ENCODE data around the gene ADAM30.

Gene ADAM30

GRCh38 chr1:119896303-119896702 is at the start of gene ADAM30:
TSS of gene ADAM30 (minus strand) at chr1:119896515. CDS start at chr1:119896336, 179 bp downstream.
- DNase-seq = no peak

DNA sequence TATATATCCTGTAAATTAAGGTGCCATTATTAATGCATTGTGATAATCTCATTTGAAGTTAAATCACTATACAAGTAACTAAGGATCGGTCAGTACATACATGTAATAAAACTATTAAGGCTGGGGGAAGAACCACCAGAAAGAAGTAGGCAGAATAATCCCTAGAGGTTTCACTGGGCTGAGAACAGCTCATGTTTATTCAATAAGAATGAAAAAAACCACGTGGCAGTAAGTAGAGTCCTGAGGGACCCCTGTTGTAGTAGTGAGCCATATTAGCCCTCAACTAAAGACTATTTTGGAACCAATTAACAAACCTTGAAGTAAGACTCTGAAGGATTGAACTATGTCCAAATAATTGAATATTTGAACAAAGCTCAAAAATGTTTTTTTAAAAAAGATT is 46.9 kb upstream of the ADAM30 start:
- DNase-seq = no peak

GRCh38 chr1:119941392-119941791 is 45.1 kb upstream of the ADAM30 start:
- no peak for DNase-seq

DNA sequence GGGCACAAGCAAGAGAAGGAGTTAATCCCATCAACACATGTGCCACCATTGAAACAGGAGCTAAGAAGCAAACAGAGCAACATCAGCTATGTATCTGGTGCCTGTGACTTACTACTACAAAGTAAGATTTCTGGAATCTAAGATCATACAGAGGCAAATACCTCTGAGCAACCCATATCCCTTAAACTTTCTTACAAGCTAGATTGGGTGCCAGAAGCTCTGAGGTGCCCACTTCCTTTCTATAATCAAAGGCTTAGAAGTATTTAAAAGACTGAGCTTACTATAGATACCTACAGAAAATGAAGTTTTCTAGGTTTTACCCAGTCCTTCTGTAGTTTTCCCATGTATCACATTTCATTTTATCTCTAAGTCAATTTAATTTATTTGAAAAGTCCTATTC is 44.4 kb upstream of the ADAM30 start:
- DNase-seq = no peak

GRCh38 chr1:119937198-119937597 is 40.9 kb upstream of the ADAM30 start:
- no peak for DNase-seq

DNA sequence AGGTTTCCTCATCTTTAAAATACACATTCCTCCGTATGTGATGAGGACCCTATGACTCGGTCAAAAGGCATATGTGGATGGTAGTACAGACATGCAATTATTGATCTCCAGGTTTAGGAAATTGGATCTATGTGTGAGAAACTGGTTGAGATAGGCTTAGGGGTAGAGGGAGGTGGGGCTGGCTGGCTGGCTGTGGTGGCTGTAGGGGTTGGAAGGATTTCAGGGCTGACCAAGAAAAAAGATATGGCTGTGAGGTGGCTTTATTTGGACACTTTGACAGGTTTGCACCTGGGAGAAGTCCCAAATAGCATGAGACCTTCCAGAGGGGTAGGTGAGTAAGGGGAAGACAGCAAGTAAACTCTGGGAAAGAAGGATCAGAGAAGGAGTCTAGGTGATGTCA is 39.6 kb upstream of the ADAM30 start:
- no peak for DNase-seq

DNA sequence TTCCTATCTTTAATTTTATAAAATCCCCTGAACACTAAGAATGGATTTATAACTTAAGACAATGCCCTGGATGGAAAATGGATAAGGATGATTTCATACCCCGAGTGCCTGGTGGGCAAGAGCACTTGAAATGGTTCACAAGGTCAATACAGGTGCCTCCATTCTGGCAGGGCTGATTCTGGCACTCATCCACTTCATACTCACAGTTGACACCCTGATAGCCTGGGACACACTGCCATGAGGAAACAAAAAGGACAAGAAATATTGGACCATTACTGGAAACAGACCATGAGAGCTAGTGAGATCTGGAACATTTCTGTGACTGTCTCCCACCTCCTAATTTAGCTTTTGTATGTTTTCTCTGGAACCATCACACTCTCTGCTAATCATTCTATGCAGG is 39.1 kb upstream of the ADAM30 start:
- DNase-seq = no peak

GRCh38 chr1:119933397-119933796 is 37.1 kb upstream of the ADAM30 start:
- no peak for DNase-seq

- no peak for DNase-seq
These were observed 33.5 kb upstream of the ADAM30 start for GRCh38 chr1:119929643-119930315.

- DNase-seq = no peak
These were observed 30.2 kb upstream of the ADAM30 start for GRCh38 chr1:119926553-119926952.

DNA sequence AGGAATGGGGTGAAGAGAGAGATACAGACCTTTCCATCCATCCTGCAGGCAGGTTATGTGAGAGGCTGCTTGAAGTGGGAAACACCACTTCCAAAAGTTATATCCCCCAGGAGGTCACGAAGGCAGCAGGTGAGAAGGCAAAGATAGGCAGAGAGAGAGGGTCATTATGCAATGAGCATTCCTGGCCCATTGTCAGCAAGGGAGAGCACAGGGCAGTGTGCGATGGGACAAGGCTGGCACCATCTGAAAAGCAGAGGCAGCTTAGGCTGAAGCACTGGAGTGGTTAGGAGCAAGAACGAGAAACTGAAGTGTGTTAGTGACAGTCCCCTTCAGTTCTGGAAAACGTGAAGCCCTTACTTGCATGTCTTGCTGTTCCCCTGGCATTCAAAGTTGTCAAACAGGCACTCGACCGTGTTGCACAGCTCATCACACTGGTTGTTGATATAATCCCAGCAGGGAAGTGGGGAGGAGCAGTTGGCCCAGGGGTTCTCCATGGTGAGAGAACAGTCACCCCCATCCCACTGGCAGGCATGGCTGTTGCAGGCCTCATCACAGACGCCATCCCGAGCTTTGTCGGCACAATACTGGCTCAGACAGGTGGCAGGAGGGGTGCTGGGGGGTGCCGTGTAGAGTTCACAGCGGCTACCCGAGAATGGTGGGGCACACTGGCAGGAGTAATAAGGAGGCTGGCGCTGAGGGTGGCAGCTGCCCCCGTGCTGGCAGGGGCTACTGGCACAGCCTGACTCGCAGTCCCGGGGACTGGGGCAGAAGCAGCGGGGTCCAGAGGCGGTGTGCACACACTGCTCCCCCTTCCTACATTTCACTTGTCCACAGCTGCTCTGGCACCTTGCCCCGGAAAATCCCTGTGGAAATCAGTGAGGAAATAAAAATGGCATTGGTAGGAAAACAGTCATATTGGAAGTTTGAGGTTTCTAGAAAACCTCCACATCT is 28.9 kb upstream of the ADAM30 start:
- no peak for DNase-seq

DNA sequence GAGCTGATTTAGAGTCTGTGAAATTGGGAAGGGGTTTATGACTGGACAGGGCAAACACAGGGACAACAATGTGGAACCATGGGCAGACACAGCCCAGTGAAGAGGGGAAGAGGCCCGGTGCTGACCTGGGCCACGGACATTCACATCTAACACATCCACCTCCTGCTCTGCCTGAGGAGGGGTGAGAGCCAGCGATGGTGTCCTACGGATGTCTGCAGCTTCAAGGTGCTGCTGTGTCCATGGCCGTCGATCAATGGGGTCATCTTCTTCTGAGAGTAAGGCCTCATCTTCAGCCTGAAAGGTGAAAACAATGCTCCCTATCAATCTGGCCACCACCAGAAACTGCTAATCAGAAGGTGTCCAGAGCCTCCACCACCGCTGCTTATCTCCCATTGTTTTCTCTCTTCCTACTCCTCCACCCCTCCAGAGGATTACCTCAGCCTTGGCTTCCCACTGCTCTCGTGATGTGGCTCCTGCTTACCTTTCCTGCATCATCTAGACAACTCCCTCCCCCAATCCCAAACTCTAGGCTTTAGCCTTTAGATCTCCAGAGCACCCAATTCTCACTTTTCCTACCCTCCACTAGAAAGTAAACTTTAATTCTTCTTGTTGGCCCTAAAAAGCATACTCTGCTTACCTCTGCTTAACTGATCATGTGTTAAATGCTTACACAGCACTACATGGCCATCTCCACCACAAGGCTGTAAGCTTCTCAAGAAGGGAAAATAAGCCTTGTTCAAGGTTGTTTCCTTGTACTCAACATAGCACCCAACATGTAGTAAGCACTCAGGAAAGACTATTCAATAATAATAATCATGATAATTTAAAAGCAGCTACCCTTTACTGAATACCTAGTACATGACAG is 24.0 kb upstream of the ADAM30 start:
- no peak for DNase-seq

DNA sequence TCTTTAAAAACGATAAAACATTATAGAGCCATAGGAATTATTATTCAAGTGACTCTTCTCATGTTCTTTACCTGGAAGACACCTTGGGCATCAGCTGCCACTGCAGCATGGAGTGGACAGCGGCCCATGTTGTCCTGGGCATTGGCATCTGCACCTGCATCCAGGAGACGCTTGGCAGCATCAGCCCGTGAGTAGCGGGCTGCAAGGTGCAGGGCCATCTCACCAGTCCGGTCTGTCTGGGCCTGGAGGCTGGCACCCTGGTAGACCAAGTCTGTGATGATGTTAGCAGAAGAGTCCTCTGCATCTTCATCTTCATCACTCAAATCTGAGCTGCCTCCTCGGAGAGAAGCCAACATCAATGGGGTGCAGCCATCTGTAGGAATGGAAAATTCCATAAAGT is 22.9 kb upstream of the ADAM30 start:
- DNase-seq = no peak

- DNase-seq = no peak
These were observed 22.0 kb upstream of the ADAM30 start for GRCh38 chr1:119918301-119918700.

- DNase-seq = no peak
These were observed 21.2 kb upstream of the ADAM30 start for GRCh38 chr1:119917304-119918055.

DNA sequence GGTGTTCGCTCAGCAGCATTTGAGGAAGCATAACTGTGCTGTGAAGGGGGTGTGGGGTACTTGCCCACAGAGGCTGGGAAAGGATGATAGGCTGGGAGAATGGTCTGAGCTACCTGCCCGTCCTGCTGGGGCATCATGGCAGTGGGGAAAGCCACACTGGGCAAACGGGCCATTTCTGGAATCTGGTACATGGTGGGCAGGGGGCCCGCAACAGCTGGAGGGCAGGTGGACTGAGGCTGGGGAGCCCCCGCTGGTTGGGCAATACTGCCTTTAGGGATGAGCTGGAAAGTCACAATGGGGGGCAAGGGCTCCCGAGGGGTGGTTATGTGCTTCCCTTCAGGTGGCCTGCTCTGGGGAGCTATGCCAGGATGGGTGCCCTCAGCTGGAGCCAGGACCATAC is 19.2 kb upstream of the ADAM30 start:
- no peak for DNase-seq

DNA sequence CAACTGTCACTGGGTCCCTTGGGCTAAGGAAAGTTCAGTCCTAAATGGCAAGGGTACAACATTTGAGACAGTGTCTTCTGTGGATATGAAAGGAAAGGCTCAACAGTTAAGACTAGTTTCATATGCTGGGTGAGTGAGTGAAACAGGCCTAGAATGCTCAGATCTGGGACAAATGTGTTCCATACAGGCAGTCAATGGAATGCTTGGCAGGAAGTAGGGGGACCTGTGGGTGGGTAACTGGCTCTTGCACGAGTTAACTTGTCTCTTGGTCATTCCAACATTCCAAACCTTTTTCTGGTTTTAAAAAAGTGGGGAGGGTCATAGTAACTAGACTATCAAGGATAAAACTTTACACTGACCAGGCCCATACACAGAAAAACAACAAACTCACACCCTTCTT is 17.8 kb upstream of the ADAM30 start:
- DNase-seq = no peak

DNA sequence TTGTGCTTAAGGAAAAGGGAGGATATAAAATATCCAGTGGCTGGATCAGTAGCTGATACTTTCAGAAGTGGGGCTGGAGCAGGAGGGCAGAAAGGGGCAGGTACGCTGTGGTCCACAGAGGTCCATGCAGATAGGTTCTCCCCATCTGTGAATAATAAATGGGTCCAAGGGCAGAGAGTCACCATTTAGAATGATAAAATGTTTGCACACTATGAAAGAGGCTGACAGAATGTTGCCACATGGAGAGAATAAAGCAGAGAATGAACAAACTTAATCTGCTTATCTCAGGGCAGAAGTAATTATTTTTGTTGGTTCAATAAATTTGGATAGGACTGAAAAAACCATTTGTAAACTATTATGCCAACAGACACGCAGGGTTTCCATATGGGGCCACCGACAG is 16.6 kb upstream of the ADAM30 start:
- DNase-seq = no peak

DNA sequence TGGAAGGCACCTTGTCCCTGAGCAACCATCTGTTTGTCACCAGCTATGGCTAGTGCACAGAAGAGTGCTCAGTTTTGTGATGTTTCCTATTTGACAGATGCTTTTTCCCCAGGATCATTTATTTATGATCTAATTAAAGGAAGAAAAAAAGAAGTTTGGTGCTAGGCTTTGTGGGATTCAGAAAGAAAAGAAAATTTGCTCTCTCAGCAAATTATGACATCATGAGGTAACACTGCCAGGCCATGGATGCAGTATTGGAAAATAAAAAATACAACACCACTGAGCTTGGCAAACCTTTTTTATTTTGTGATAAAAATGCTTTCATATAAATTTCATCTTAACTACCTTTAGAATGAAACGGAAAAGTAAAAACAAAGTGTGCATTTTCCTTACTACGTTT is 15.5 kb upstream of the ADAM30 start:
- DNase-seq = no peak

GRCh38 chr1:119910618-119911017 is 14.3 kb upstream of the ADAM30 start:
- no peak for DNase-seq

DNA sequence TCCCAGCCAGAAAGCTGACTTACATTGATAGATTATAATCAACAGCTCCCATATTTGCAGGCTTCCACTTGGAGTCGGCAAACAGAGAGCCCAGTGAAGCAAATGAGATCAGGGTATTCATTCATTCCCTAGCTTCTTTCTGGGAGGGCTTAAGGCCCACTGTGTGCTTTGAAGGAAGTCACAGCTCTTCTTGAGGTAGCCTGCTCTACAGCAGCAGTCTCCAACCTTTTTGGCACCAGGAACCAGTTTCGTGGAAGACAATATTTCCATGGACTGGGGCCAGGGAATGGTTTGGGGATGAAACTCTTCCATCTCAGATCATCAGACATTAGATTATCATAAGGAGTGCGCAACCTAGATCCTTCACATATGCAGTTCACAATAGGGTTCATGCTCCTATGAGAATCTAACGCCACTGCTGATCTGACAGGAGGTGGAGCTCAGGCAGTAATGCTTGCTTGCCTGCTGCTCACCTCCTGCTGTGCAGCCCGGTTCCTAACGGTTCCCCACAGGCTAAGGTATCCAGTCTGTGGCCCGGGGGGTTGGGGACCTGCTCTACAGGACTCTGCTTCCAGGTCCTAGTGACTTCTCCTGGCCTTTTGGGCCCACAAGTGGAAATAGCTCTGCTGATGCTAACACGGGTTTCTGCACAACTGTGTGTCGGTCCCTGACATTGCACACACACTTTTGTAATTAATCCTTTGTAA is 13.7 kb upstream of the ADAM30 start:
- DNase-seq = no peak

- DNase-seq = no peak
These were observed 12.3 kb upstream of the ADAM30 start for GRCh38 chr1:119908661-119909060.

Measured in NCI-H146 (cell line).